ENCODE results near the gene PRPS1L1. TPM values are rescaled to one million over a fixed set of nuclear protein-coding genes. Genes with fewer than 3 reads are reported as not detected.

The PRPS1L1 gene
- total RNA-seq, 1 experiment from 2014 or later = not detected

DNA sequence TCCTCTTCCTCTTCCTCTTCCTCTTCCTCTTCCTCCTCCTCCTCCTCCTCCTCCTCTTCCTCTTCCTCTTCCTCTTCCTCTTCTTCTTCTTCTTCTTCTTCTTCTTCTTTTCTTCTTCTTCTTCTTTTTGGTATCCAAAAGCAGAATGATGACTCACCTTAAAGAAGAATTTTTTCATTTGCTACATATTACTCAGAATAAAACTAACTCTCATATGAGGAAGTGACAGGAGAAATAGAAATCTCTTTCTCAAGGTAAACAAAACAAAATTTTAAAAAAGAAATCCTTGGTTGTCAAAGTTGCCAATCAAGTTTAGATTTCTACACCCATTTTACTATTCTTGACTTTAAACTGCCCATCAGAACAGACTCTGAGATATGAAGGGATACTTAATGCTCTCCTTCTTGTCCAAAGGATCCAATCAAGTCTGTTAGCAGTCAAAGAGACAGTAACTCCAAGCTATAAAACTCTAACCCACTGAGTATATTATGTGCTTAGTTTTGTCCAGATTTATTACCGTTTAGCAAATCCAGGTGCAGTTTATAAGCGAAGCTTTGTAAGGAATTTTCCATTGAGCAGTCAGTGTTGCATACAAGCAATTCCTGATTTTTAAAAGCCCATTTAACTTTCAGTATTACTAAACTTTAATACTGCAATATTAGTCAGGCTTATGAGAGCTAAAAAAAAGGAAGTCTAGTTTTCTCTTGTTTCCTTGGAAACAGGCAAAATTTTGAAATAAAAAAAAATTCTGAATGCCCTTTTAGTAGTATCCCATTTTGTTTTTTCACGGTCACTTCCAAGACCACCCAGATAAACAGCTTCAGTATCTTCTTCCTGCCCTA is 44.2 kb downstream of the PRPS1L1 start:
- Histone ChIP-seq H2BK15ac (ENCODE audit: low read depth, low read length) (no peak overlapping the region), H3K27me3 (ENCODE audit: insufficient read depth, low read length) (no peaks in the 10 kb centered on the region), H2BK120ac (ENCODE audit: low read depth, low read length, poor library complexity, severe bottlenecking) (no peak overlapping the region), H3K79me2 (ENCODE audit: insufficient read depth, low read length) (no peaks in the 10 kb centered on the region), H3K79me1 (ENCODE audit: insufficient read depth, low read depth, low read length, poor library complexity, severe bottlenecking) (no peaks in the 10 kb centered on the region), H3K9ac (ENCODE audit: extremely low read depth, insufficient read length, low read length) (no peak overlapping the region), H3K14ac (ENCODE audit: insufficient read depth, low read length) (no peak overlapping the region), H4K5ac (ENCODE audit: insufficient read length, low read depth, low read length) (no peak overlapping the region), H3K18ac (ENCODE audit: insufficient read length, low read depth, low read length) (no peak overlapping the region), H4K8ac (replicated peaks; ENCODE audit: insufficient read length, low read depth, low read length) (no peak overlapping the region), H3K9me3 (ENCODE audit: control insufficient read depth, low read depth, low read length) (no peaks in the 10 kb centered on the region), H2BK5ac (ENCODE audit: insufficient read length, low read length) (no peak overlapping the region), H3K23ac (ENCODE audit: insufficient read length, low read depth, low read length) (no peak overlapping the region), H3K4me1 (ENCODE audit: insufficient read depth, low read length) (no peaks in the 10 kb centered on the region), H3K27ac (ENCODE audit: insufficient read length, low read depth, low read length) (no peak overlapping the region), H3K56ac (ENCODE audit: insufficient read length, low read depth, low read length) (no peak overlapping the region), H4K20me1 (ENCODE audit: control insufficient read depth, insufficient read depth, insufficient read length) (no peaks in the 10 kb centered on the region), H3K4ac (ENCODE audit: low read depth, low read length) (no peak overlapping the region), H4K91ac (ENCODE audit: insufficient read length, low read depth, low read length) (no peak overlapping the region), H2BK20ac (ENCODE audit: low read depth, low read length, poor library complexity, severe bottlenecking) (no peak overlapping the region), H2BK12ac (ENCODE audit: insufficient read length, low read depth, low read length) (no peak overlapping the region), H3K23me2 (ENCODE audit: insufficient read length, low read depth, low read length, poor library complexity, severe bottlenecking) (no peaks in the 10 kb centered on the region), H2AFZ (ENCODE audit: low read length) (no peak overlapping the region), H3T11ph (ENCODE audit: low read length) (no peak overlapping the region), H2AK5ac (ENCODE audit: insufficient read length, low read length) (no peak overlapping the region), H3K4me2 (ENCODE audit: insufficient read depth, insufficient read length, low read length) (no peak overlapping the region)
- DNase-seq = no peak
- no peak overlapping the region for H3K27ac Mint-ChIP-seq
- no peaks in the 10 kb centered on the region for H3K27me3 Mint-ChIP-seq (ENCODE audit: low read depth)
- no peak for TF ChIP-seq CTCF (conservative IDR thresholded peaks at IDR 0.05)
- no peaks in the 10 kb centered on the region; a peak in 1 of 5 replicates for H3K9me3 Mint-ChIP-seq
- no peaks in the 10 kb centered on the region for H3K4me1 Mint-ChIP-seq
- H3K4me3 Mint-ChIP-seq = no peak overlapping the region
- WGBS (ENCODE audit: extremely low coverage, insufficient read length, low lambda C conversion rate) = no CpG with 5 or more reads among the region's 3 CpGs
- no peaks in the 10 kb centered on the region for H3K36me3 Mint-ChIP-seq (ENCODE audit: insufficient read depth in 1 of 3, low read depth in 3 of 3)
